Measurements from ENCODE around the gene ACTN1.

Gene ACTN1

DNA sequence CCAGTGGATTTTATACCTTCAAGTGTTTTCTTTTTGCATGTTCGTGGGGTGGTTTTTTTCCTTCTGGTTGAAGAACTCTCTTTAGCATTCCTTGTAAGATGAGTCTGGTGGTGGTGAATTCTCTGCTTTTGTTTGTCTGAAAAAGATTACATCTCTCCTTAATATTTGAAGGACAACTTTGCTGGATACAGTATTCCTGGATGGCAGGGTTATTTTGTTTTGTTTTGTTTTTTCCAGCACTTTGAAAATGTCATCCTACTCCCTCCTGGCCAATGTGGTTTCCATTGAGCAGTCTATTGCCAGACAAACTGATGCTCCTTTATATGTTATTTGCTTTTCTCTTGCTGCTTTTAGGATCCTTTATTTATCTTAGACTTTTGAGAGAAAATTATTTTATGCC is 143.0 kb downstream of the ACTN1 start:
- DNase-seq (ENCODE audit: low read depth in 2 of 2, low spot score in 1 of 2) = no peak

GRCh38 chr14:68834816-68835215 is 144.3 kb downstream of the ACTN1 start:
- no peak for DNase-seq (ENCODE audit: low read depth in 2 of 2, low spot score in 1 of 2)

GRCh38 chr14:68828698-68829097 is 150.4 kb downstream of the ACTN1 start:
- DNase-seq (ENCODE audit: low read depth in 2 of 2, low spot score in 1 of 2) = no peak

DNA sequence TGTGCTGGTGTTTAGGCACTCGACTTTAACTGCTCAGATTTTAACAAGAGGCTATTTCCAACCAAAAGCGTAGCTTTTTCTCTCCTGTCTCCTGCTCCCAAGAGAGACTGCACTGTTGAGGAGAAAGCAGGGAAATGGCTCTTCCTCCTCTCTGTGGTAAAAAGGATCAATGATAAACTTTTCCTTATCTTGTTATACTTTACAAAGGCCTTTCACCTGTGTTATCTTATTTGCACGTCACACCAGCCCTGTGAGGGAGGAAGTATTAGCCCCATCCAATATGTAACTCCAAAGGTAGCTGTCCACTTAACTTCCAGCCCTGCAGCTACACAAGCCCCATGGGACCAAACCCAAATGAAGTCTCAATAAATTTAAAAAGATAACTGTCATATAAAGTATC is 153.4 kb downstream of the ACTN1 start:
- DNase-seq (ENCODE audit: low read depth in 2 of 2, low spot score in 1 of 2) = no peak

- no peak for DNase-seq (ENCODE audit: low read depth in 2 of 2, low spot score in 1 of 2)
These were observed 154.4 kb downstream of the ACTN1 start for GRCh38 chr14:68824517-68825347.

- DNase-seq (ENCODE audit: low read depth in 2 of 2, low spot score in 1 of 2) = no peak
These were observed 154.9 kb downstream of the ACTN1 start for GRCh38 chr14:68824207-68824516.
